SHP77 (cell line): ENCODE measurements around the gene SUCNR1.
A peak's percentile ranks its signal among the peaks of the same experiment; 100 is the strongest.
"Not testable (repeated sequence)": the region's sequence is repeated elsewhere in the genome, so short reads cannot be mapped to it uniquely, and the experiment has no call there.

Source experiments
- DNase-seq, 2 experiments: peaks; one replicate each; lab custom pipeline; 2025; lab: John Stamatoyannopoulos, UW

SUCNR1 gene

DNA sequence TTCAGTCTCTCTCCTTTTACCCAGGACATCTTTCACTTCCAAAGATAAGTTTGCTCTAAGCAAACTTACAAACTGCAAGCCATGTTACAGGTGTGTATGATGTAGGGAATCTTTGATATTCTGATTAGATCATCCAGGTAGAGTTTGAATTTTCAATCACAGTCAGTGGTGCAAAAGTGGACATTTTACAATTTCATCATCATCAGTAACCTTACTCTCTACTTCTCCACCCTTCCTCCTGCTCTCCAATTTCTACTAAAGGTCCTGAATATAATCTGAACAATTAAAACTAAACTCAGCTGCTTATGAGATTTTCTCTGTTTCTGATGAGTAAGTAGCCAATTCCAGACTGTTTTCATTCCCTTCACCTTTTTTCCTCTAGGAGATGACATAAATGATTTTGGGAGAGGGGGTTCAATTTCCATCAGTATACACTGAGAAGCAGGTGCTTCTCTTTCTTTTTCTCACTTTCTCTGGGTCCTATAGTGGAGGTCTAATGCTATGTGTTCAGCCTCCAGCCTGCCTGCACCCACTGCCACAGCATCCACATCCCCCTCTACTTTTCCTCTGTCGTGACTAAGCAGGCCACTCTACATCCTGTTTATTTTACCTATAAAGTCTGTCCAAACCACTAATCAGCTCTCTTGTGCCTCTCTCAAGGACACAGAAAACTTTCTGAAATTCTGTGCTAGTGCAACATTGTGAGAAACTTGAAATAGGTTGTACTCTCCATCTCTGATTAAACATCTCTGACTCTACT, 27.6 kb downstream of the SUCNR1 start:
- no peak for DNase-seq

DNA sequence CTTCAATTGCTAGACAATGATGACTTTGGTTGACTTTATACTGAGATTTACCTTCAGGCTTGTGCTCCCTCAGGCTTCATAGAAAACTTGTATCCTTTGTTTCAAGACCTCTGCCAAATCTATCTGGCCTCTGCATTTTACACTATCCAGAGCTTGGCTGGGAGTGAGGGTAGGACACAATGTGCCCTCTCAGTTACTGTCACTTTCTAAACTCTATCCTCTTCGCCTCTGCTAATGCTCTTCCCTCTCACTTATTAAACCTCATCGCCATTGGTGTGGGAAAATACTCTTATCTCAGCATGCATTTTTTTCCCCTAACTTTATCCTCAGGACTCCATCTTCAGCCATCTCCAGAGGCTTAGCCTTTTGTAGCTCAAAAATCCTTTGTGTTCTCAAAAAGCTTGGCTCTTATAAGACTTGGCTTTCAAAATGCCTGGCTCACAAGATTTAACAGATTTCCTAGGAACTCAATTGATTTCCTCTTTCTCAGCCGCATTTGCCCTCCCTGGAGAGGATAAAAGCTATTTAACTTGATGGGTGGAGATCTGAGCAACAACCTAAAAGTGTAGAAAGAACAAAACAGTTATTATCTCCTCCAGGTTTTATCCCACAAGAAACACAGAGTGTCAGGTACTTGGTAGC, 28.3 kb downstream of the SUCNR1 start:
- no peak for DNase-seq

DNA sequence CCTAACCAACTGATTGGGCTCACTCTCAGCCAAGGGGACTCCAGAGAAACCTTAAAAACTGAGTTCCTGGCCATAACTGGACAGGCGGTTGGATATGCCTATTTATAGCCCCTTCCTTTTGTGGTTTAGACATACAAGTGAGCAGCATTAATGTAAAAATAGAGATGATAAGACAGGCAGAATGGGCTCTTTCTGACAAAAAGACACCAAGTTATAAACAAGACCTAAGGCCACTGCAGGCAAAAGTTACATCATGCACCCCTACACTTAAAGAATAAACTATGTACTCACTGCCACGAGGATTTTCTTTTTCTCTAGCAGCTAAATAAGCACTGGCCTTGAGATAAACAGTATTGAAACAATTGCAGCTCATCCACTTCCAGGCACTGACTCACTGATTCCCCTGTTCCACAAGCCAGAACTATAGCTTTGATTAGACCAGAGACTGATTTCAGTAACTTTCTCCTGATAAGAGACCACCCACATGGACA, 30.1 kb downstream of the SUCNR1 start:
- no peak for DNase-seq

GRCh38 chr3:151905647-151906046, 32.2 kb downstream of the SUCNR1 start:
- no peak for DNase-seq

GRCh38 chr3:151906751-151907150, 33.3 kb downstream of the SUCNR1 start:
- no peak for DNase-seq

- no peak for DNase-seq
These were observed 35.0 kb downstream of the SUCNR1 start for GRCh38 chr3:151908399-151908798.

GRCh38 chr3:151909681-151910405, 36.4 kb downstream of the SUCNR1 start:
- DNase-seq = no peak

GRCh38 chr3:151911462-151911861, 38.0 kb downstream of the SUCNR1 start:
- DNase-seq = no peak

DNA sequence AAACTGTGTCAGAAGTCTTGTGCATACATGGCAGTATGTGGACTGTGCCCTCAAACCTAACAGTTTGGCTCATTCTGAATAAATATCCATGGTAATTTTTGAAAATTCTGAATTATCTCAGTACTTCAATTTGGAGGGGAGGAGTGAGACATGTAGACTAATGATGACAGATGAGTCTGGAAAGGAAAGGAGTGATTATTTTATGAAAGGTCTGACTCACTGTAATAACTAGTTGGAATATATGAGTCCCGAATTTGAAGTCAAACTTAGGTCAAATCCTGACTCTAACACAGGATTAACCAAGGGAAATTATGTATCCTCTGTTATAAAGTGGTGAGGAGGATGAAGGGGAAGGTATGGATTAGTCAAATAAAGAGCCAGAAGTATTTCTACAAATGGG, 38.6 kb downstream of the SUCNR1 start:
- DNase-seq = no peak

DNA sequence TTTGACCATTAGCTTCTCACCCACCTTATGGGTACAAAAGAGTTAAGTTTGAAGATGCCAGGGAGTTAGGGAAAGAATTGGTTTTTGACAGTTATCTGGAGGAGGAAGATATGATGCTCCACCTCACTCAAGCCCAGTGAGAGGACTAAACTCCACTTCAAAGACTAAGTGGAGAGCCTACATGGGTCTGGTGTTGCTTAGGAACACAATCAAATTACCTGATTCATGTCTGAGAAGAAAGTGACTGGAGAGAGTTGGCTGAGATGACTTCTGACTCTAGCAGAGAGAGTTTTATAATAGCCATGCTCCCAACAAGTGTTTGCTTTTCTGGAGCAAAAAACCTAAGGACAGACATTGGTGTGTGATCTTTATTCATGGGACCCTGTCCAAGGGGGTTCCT, 43.3 kb downstream of the SUCNR1 start:
- no peak for DNase-seq

DNA sequence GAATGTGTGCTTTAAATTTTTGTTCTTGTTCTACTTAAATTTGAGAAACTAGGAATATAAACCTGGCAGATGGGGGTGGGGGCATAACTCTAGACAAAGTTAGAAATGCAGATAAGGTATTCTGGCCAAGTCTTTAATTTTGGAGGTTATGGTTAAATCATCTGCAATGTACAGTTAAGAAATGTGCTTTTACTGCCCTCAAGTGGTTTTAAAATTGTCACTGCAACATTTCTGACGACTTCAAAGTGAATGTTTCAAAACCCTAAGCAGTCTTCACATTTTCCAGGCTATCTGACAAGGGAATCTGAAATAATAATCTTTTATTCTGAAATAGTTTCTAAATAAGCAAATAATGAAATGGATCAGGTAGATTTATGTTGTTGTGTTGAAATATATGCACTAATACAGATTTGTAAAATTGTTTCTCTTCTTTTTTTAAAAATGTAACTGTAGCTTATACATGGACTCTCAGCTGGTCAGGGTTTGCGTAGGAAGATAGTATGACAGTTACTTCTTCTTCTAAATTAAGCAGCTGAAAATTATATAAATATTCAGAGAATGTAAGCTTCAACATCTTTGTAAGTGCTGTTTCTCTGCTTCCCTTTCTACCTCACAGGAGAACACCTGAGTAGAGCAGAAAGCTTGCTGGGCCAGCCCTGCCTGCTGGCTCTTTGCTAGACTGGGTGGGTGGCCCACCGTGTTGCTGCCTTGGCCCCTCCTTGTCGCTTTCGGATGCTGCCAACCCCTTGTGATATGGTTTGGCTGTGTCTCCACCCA, 45.0 kb downstream of the SUCNR1 start:
- peak; percentile 4 to 30 for DNase-seq

- no peak for DNase-seq
These were observed 45.5 kb downstream of the SUCNR1 start for GRCh38 chr3:151919030-151919328.

- DNase-seq = no peak
These were observed 46.0 kb downstream of the SUCNR1 start for GRCh38 chr3:151919446-151919845.

- DNase-seq = no peak
These were observed 50.5 kb downstream of the SUCNR1 start for GRCh38 chr3:151923901-151924300.

DNA sequence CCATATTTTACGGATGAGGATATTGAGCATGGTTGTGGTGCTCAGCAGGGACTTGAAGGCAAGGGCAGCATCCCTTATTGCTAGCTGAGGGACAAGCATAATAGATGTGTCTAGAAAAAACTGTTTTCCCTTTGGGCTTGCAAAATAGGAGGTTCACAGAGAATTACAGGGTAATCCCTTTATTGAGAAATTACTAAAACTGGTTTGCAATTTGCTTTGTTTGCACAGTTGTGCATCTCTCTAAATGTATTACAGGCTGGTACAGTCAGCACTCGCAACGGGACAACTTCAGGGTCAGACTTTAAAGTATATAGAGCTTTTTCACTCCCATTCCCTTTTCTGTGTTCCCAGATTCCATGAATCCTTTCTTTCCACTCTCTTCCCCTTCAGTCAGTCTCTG, 51.3 kb downstream of the SUCNR1 start:
- DNase-seq = no peak

DNA sequence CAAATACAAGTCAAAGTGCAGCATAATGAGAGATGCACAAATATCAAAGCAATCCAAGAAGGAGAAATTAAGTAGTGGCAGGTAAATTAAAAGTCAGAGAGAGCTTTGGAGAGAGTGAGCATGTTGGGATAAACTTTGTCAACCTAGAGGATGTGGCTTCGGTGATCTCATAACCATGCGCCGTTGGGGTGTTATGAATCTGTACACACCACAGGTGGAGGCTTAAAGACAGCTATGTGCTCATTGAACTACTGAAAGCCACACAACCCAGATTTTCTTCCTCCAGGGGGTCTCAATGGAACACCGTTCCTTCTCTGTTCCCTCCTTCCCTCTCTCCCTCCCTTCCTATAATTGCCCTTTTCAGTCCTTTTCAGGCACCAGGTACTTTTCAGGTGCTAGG, 52.0 kb downstream of the SUCNR1 start:
- no peak for DNase-seq

DNA sequence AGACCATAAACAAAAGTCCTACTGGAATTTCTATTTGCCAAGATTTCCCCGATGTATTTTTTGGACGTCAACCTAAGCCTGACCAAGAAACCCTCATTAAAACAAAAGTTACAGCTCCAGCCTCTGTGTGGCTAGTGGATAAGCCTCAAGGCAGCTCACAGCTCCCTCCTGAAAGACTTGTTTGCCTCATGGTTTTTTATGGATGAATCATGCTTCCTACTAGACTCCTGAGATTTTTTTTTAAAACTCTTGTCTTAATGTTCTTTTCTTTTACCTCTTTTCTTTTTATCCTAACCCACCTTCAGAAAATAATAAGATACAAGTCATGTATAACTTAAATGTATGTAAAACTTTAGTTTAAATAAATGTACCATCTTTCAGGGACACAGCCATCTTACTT, 52.4 kb downstream of the SUCNR1 start:
- no peak for DNase-seq

DNA sequence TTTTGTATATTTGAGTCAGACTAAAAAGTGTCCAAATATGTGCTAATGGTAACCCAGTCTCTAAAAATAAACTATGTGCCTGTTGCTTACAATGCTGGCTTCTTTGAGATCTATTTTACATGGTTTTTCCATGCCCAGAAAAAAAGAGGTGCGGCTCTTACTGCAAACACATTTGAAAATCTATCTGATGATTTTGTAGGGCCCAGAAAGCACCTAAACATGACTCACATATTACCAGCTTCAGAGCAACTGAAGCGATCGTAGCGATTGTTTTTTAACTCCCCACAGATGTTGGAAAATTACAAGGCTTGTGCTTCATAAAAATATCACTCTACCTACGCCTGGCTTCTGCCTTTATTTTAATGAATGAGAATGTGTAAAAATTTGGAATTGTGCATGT, 53.5 kb downstream of the SUCNR1 start:
- no peak for DNase-seq

DNA sequence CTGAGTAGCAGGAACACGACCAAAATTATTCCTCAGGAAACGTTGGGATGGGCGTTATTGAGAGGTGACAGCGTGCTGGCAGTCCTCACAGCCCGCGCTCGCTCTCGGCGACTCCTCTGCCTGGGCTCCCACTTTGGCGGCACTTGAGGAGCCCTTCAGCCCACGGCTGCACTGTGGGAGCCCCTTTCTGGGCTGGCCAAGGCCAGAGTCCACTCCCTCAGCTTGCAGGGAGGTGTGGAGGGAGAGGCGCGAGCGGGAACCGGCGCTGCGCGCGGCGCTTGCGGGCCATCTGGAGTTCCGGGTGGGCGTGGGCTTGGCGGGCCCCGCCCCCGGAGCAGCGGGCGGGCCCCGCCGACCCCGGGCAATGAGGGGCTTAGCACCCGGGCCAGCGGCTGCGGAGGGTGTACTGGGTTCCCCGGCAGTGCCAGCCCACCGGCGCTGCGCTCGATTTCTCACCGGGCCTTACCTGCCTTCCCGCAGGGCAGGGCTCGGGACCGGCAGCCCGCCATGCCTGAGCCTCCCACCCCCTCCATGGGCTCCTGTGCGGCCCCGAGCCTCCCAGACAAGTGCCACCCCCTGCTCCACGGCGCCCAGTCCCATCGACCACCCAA, 54.6 kb downstream of the SUCNR1 start:
- DNase-seq = not testable (repeated sequence)

DNA sequence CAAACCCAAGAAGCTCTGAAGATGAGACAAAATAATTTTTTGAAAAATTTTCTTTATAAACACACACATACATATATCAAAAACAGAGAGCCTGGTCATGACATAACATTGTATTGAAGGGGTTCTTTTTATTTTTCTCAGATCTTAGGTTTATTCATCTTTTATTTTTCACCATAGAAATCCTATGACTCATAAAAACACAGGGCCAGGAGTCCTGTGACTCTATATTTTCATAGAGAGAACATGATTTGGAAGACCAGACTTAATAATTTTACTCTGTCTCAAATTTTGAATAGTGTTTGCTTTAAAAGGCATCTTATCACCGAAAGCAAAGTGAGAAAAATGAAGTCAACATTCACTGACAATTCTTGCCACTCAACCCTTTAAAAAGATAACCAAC, 57.7 kb downstream of the SUCNR1 start:
- no peak for DNase-seq

GRCh38 chr3:151933234-151933853, 59.9 kb downstream of the SUCNR1 start:
- DNase-seq = no peak
